Heart left ventricle (tissue), 13 donors: Measurements from ENCODE around the gene CPT1A.

Experiments used
- CTCF ChIP-seq, 12 donors: fragments of 200-600 bp; sonication (generic) in 4 of 12; IDR thresholded peaks; one replicate each; pipeline versions ENCODE4 v1.5.0 to v1.8.0; 2018 to 2022; ENCODE audit warnings: antibody characterized with exemption in 12 of 12, mild to moderate bottlenecking in 5 of 12
- POLR2A ChIP-seq, 2 donors: fragments of 450-650 bp; IDR thresholded peaks; one replicate each; pipeline ENCODE4 v1.6.1; 2017; ENCODE audit warnings: antibody characterized with exemption in 2 of 2, mild to moderate bottlenecking in 2 of 2, moderate library complexity in 2 of 2
- donor health status: ischemic (EF 13 %, LVEDD 7.1; RV severe dilation, severe dysfunction).
- donor health status: DM: no; HTN: yes; CAD: no.
- donor health status: DM: no; HTN: no; CAD: no.
- donor health status: ischemic (EF 25% LVEDD 6.9; RV normal size, moderate dysfunction).
- donor health status: ischemic (EF 25% LVEDD 5.7; RV mildly dilated, moderate dysfunction).
- donor health status: ischemic (EF 35%, LVEDD 5.7; RV mildly dilated, moderate dysfunction).
- donor health status: nonischemic (EF 11% LVEDD 7.7; RV severe dilation, severe dysfunction).
- donor health status: DM: yes; HTN: yes; CAD: no.
- donor health status: PGD.
- donor health status: ischemic (EF 29% LVEDD 5.4; RV normal size, mild dysfunction).
- donor health status: nonischemic (EF 23%, LVEDD 6.1; RV moderate dilation, normal function).

- TF ChIP-seq CTCF (IDR thresholded peaks at IDR 0.05) (no peak), POLR2A (IDR thresholded peaks at IDR 0.05) (no peak)
Measured at GRCh38 chr11:68863553-68864265, 22.0 kb upstream of the CPT1A start.
